ENCODE measurements around the gene PLCB3.

- TF ChIP-seq CHD2 (IDR thresholded peaks at IDR 0.05; ENCODE audit: low read depth, low read length) (no peak), MED13 (CRISPR knock-in tag; IDR thresholded peaks at IDR 0.05) (no peak), DPF2 (CRISPR knock-in tag; IDR thresholded peaks at IDR 0.05; ENCODE audit: borderline replicate concordance, low read depth) (no peak), ZNF780A (CRISPR knock-in tag; IDR thresholded peaks at IDR 0.05) (no peak), FOXJ3 (CRISPR knock-in tag; IDR thresholded peaks at IDR 0.05; ENCODE audit: borderline replicate concordance) (no peak), CREB1 (IDR thresholded peaks at IDR 0.05) (no peak), CREB1 (CRISPR knock-in tag; IDR thresholded peaks at IDR 0.05) (no peak), TAF1 (CRISPR knock-in tag; IDR thresholded peaks at IDR 0.05) (no peak)
Measured at GRCh38 chr11:64291752-64292459, 40.6 kb downstream of the PLCB3 start.
